ENCODE data around the gene EPHA2.

Gene EPHA2

DNA sequence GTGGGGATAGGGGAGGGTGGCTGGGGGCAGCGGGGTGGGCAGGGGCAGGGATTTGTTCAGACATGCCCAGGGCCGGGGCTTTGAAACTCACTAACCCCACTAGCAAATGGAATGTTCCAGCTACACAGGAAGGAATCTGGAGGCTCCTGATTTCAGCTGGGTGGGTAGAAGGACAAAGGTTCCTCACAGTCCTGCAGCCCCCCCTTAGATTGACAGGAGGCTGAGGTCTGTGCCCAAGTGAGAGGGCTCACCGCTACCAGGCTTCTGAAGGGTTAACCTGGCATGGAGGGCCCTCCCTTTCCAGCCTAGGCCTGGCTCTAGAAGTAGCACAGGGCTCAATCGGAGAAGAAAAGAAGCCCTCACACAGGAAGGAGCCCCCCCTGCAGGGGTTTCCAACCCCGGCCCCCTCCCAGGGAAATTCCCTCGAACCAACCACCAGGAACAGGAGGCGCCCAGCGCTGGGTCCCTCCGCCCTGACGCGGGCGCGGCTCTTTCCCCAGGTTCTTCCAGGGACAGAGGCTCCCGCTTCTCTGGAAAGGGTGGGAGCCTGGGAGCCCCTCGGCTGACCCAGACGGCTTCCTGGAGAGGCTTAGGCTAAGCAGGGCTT lies 3.3 kb downstream of the EPHA2 start:
- H3K4me1 ChIP-seq (ENCODE audit: insufficient read depth, low read length) = peaks cover 16% of the 10 kb centered on the region
- no peak overlapping the region for H3K9ac ChIP-seq (ENCODE audit: low read depth, low read length)

GRCh38 chr1:16151995-16152384 lies 3.9 kb downstream of the EPHA2 start:
- no peak overlapping the region for H3K9ac ChIP-seq (ENCODE audit: low read depth, low read length)

More for the DNA sequence above, 3.3 kb downstream of the EPHA2 start:
- Histone ChIP-seq H3K4me3 (ENCODE audit: low read depth in 1 of 2, low read length in 2 of 2) (no peak overlapping the region), H3K4me2 (ENCODE audit: insufficient read depth, low read length) (no peak overlapping the region), H3K9me3 (ENCODE audit: insufficient read depth, low read length, severe bottlenecking) (no peaks in the 10 kb centered on the region), H3K36me3 (ENCODE audit: insufficient read depth, low read length) (no peaks in the 10 kb centered on the region), H4K20me1 (ENCODE audit: insufficient read depth, low read length) (peaks cover 40% of the 10 kb centered on the region), H3K27ac (ENCODE audit: low read length) (no peak overlapping the region), H3K79me2 (ENCODE audit: insufficient read depth, low read length) (no peaks in the 10 kb centered on the region), H3K27me3 (ENCODE audit: insufficient read depth, low read length, poor library complexity) (no peaks in the 10 kb centered on the region), H2AFZ (ENCODE audit: low read depth, low read length) (no peak overlapping the region)
- DNase-seq (no peak), ATAC-seq (ENCODE audit: insufficient read depth, low read depth) (no peak)
- TF ChIP-seq CTCF (IDR thresholded peaks at IDR 0.05; ENCODE audit: borderline replicate concordance, extremely low read depth, low read length, poor library complexity, severe bottlenecking) (no peak), EZH2 (IDR thresholded peaks at IDR 0.05; ENCODE audit: borderline replicate concordance, low read depth, low read length, severe bottlenecking) (no peak)

GRCh38 chr1:16151196-16151994 lies 4.5 kb downstream of the EPHA2 start:
- H3K9ac ChIP-seq (ENCODE audit: low read depth, low read length) = no peak overlapping the region

More at GRCh38 chr1:16151995-16152384, 3.9 kb downstream of the EPHA2 start:
- H3K4me3 ChIP-seq (ENCODE audit: low read depth in 1 of 2, low read length in 2 of 2) = no peak overlapping the region
- peaks cover 16% of the 10 kb centered on the region for H3K4me1 ChIP-seq (ENCODE audit: insufficient read depth, low read length)
- no peak for DNase-seq
- H3K79me2 ChIP-seq (ENCODE audit: insufficient read depth, low read length) = no peaks in the 10 kb centered on the region
- peak; percentile 28 for ATAC-seq (ENCODE audit: insufficient read depth, low read depth)
- H3K36me3 ChIP-seq (ENCODE audit: insufficient read depth, low read length) = no peaks in the 10 kb centered on the region
- no peak overlapping the region for H2AFZ ChIP-seq (ENCODE audit: low read depth, low read length)
- H3K27me3 ChIP-seq (ENCODE audit: insufficient read depth, low read length, poor library complexity) = no peaks in the 10 kb centered on the region
- H4K20me1 ChIP-seq (ENCODE audit: insufficient read depth, low read length) = peaks cover 38% of the 10 kb centered on the region
- no peaks in the 10 kb centered on the region for H3K9me3 ChIP-seq (ENCODE audit: insufficient read depth, low read length, severe bottlenecking)
- H3K4me2 ChIP-seq (ENCODE audit: insufficient read depth, low read length) = no peak overlapping the region
- no peak overlapping the region for H3K27ac ChIP-seq (ENCODE audit: low read length)
- TF ChIP-seq EZH2 (IDR thresholded peaks at IDR 0.05; ENCODE audit: borderline replicate concordance, low read depth, low read length, severe bottlenecking) (no peak), CTCF (IDR thresholded peaks at IDR 0.05; ENCODE audit: borderline replicate concordance, extremely low read depth, low read length, poor library complexity, severe bottlenecking) (no peak)

More at GRCh38 chr1:16151196-16151994, 4.5 kb downstream of the EPHA2 start:
- H3K27ac ChIP-seq (ENCODE audit: low read length) = no peak overlapping the region
- H3K4me2 ChIP-seq (ENCODE audit: insufficient read depth, low read length) = no peak overlapping the region
- H3K9me3 ChIP-seq (ENCODE audit: insufficient read depth, low read length, severe bottlenecking) = no peaks in the 10 kb centered on the region
- DNase-seq (peak; percentile 64), ATAC-seq (ENCODE audit: insufficient read depth, low read depth) (peak; percentile 76)
- peaks cover 37% of the 10 kb centered on the region for H4K20me1 ChIP-seq (ENCODE audit: insufficient read depth, low read length)
- no peaks in the 10 kb centered on the region for H3K27me3 ChIP-seq (ENCODE audit: insufficient read depth, low read length, poor library complexity)
- H3K36me3 ChIP-seq (ENCODE audit: insufficient read depth, low read length) = no peaks in the 10 kb centered on the region
- no peak overlapping the region for H3K4me3 ChIP-seq (ENCODE audit: low read depth in 1 of 2, low read length in 2 of 2)
- H2AFZ ChIP-seq (ENCODE audit: low read depth, low read length) = no peak overlapping the region
- TF ChIP-seq CTCF (IDR thresholded peaks at IDR 0.05; ENCODE audit: borderline replicate concordance, extremely low read depth, low read length, poor library complexity, severe bottlenecking) = peak; percentile 21
- TF ChIP-seq EZH2 (IDR thresholded peaks at IDR 0.05; ENCODE audit: borderline replicate concordance, low read depth, low read length, severe bottlenecking) = no peak
- H3K4me1 ChIP-seq (ENCODE audit: insufficient read depth, low read length) = peaks cover 16% of the 10 kb centered on the region
- H3K79me2 ChIP-seq (ENCODE audit: insufficient read depth, low read length) = no peaks in the 10 kb centered on the region

All from DND-41 (cell line).